Measurements from ENCODE around the gene HEPN1. TPM values are rescaled to one million over a fixed set of nuclear protein-coding genes. Genes with fewer than 3 reads are reported as not detected.

HEPN1 gene
- total and polyA plus RNA-seq, 5 experiments from 2014 or later, result not detected

DNA sequence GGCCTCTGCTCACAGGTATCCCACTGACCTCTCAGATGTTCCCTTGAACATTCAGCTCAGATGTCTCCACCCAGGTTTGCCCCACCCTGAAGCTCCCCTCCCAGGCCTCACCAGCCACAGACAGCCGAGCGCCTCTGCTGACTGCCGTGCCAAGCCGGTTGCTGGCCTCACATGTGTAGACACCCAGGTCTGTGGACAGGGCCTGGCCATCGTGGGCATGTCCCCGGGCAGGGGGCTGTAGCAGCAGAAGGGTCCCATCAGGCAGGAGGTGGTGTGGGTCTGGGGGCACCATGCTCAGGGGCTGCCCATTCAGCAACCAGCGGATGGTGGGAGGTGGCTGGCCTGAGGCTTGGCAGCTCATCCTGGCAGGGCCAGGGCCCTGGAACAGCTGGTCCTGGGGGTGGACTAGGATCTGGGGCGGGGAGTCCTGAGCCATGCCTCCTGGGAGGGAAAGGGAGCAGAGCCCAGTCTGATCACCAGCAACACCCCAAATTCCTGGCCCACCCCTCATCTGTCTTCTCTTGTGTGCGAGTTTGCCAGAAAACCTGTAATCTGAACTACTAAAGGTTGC lies 22.1 kb upstream of the HEPN1 start:
- no peak for DNase-seq
- POLR2A ChIA-PET, result no interaction called here
- Mint-ChIP-seq H3K4me1 (peaks cover 7 to 17% (median 10%) of the 10 kb centered on the region in 4 donors), H3K9me3 (no peaks in the 10 kb centered on the region), H3K27me3 (peaks cover 8 to 20% (median 11%) of the 10 kb centered on the region in 5 donors), H3K36me3 (no peaks in the 10 kb centered on the region), H3K27ac (no peak overlapping the region), H3K4me3 (no peak overlapping the region)
- no peak for ATAC-seq

DNA sequence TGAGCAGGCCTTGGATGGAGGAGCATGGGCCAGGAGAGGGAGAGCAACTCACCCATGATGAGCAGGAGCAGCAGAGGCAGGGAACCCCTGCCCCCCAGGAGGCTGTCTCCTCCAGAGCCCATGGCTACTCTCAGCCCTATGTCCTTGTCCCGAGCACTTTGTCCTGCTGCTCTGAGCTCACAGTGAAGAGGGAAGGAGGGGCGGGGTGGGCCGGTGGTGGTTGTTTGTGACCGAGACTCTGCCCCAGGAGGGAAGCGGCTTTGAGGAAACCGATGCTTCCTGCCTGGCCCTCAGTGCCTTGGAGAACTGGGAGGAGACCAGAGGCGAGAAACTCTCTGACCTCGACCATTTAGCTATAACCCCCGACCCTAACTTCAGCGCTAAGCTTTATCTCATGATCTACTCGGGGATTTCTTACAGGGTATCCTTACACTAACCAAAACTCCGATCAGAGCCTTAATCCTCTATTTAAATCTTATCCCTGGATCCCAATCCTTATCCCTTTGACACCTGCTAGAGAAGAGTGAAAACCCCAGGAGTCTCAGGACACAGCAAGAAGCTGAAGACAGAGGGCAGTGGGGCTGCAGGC lies 21.3 kb upstream of the HEPN1 start, which contains the start of gene ROBO4:
Gene ROBO4, minus strand, starts transcription at position 192 of the 589 bp plus-strand sequence. Its CDS starts 70 bp downstream, at position 122.
- DNase-seq (no peak), ATAC-seq (no peak)
- Mint-ChIP-seq H3K9me3 (no peaks in the 10 kb centered on the region), H3K27ac (peak within 1 kb of the TSS in 4 of 10 donors; percentile 10 to 87 (median 51)), H3K4me3 (no peak within 1 kb of the TSS), H3K27me3 (peaks cover 8 to 20% (median 11%) of the 10 kb centered on the region in 5 donors), H3K36me3 (no peaks in the 10 kb centered on the region), H3K4me1 (peaks cover 5 to 17% (median 10%) of the 10 kb centered on the region in 4 donors)
- POLR2A ChIA-PET, result no interaction called here

DNA sequence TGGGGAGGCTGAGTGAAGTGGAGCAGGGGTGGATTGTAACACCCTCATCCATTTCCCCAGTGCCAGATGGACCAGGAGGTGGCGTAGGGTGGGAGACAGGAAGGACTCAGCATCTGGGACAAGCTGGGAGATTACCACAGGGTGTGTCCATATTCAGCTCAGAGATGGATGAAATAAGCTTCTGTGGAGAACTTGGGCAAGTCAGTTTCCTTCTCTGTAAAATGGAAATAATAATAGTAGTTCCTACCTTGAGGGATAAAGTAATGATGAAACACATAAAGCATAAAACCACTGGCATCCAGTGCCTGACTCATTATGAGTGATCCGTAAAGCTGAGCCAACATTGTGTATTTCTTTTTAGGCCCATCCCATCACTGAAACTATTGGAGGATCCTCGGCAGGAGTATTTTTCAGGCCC lies 20.8 kb upstream of the HEPN1 start:
- no peak for ATAC-seq
- POLR2A ChIA-PET, result no interaction called here
- Mint-ChIP-seq H3K4me1 (peaks cover under 1 to 14% (median 9%) of the 10 kb centered on the region in 4 donors), H3K36me3 (no peaks in the 10 kb centered on the region), H3K4me3 (no peak overlapping the region), H3K27me3 (peaks cover 8 to 20% (median 11%) of the 10 kb centered on the region in 5 donors), H3K27ac (peak overlapping the region in 3 of 10 donors; percentile 1 to 87 (median 49)), H3K9me3 (no peaks in the 10 kb centered on the region)
- DNase-seq, result no peak

DNA sequence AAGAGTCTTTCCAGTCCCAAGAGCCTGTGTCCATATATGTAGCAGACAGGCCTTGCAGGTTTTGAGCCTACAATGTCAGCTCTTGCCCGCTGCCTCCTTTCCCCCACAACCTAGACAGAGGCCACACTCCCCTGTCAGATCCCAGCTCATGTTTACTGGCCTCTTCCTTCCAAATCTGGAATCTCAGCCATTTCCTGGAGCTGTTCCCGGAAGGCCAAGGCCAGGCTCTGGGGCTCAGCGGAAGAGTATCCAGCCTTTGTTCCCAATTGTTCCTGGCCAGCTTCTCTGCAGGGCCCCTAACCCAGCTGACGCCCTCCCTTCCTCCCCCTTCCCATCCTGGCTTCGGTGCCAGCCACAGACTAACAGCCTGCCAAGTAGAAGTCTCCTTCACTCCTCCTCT lies 20.3 kb upstream of the HEPN1 start:
- POLR2A ChIA-PET, result no interaction called here
- ATAC-seq, result no peak
- no peak for DNase-seq
- Mint-ChIP-seq H3K4me1 (peaks cover 0 to 13% (median 8%) of the 10 kb centered on the region in 4 donors), H3K9me3 (no peaks in the 10 kb centered on the region), H3K27me3 (peaks cover 8 to 20% (median 11%) of the 10 kb centered on the region in 5 donors), H3K36me3 (no peaks in the 10 kb centered on the region), H3K4me3 (no peak overlapping the region), H3K27ac (peak overlapping the region in 2 of 10 donors; percentile 1 to 43)

DNA sequence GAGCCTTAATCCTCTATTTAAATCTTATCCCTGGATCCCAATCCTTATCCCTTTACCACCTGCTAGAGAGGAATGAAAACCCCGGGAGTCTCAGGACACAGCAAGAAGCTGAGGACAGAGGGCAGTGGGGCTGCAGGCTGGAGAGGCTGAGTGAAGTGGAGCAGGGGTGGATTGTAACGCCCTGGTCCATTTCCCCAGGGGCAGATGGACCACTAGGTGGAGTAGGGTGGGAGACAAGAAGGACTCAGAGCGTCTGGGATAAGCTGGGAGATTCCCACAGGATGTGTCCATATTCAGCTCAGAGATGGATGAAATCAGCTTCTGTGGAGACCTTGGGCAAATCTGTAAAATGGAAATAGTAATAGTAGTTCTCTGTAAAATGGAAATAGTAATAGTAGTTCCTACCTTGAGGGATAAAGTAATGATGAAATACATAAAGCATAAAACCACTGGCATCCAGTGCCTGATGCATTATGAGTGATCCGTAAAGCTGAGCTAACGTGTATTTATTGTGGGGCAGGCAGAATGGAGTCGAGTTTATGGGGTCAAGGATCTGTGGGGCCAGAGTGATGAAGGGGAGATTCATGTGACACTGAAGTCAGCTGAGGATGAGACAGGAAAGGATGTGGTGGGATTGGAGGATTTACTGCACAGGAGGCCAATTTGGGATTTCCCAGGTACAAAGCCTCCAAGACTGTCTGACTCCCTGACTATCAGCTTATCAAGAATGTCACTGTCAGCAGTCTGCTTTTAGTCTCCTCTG lies 19.5 kb upstream of the HEPN1 start:
- Mint-ChIP-seq H3K27ac (peak overlapping the region in 1 of 10 donors; percentile 26), H3K9me3 (no peaks in the 10 kb centered on the region), H3K36me3 (no peaks in the 10 kb centered on the region), H3K27me3 (peaks cover 8 to 23% (median 11%) of the 10 kb centered on the region in 5 donors), H3K4me3 (no peak overlapping the region), H3K4me1 (peaks cover 0 to 13% (median 8%) of the 10 kb centered on the region in 4 donors)
- no peak for ATAC-seq
- POLR2A ChIA-PET, result no interaction called here
- DNase-seq, result no peak

DNA sequence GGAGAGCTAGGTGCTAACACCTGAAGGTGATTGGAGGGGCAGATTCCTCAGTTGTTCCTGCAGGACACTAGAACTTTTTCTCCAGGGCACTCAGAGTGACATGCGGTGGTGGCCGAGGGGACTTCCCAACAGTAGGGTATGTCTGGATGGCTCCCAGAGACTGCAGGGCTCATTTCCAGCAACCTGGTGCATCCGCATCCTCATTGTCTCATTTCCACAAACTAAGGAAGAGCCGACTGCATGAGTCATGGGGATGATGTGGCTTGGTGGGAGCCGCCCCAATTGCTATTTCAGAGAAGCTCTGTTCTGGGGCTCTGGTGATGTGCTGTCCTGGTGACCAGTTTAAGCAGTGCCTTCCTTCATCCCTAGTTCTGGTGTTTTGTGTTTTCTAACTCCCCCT lies 18.6 kb upstream of the HEPN1 start:
- H3K27me3 Mint-ChIP-seq, result peaks cover 10 to 30% (median 11%) of the 10 kb centered on the region in 5 donors
- H3K36me3 Mint-ChIP-seq, result no peaks in the 10 kb centered on the region
- no peaks in the 10 kb centered on the region for H3K9me3 Mint-ChIP-seq
- ATAC-seq, result no peak
- peaks cover 0 to 10% (median 8%) of the 10 kb centered on the region in 4 donors for H3K4me1 Mint-ChIP-seq
- DNase-seq, result no peak
- H3K4me3 Mint-ChIP-seq, result no peak overlapping the region
- no peak overlapping the region for H3K27ac Mint-ChIP-seq
- POLR2A ChIA-PET, result no interaction called here

DNA sequence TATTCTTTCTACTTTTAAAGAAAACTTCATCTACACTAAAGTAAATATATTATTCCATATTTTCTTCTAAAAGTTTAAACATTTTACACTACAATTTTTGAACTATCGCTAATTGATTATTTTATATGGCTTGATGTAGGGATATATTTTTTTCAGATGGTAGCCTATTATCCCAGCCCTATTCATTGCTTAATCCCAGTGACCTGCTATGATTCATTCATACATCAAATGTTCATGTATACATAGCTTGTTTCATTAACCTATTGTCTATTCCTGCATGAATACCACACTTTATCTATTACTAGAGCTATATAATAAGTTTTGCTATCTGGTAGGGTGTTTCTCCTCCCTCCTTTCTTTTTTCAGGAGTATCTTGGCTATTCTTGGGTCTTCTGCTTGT lies 16.4 kb upstream of the HEPN1 start:
- H3K9me3 Mint-ChIP-seq, result no peaks in the 10 kb centered on the region

DNA sequence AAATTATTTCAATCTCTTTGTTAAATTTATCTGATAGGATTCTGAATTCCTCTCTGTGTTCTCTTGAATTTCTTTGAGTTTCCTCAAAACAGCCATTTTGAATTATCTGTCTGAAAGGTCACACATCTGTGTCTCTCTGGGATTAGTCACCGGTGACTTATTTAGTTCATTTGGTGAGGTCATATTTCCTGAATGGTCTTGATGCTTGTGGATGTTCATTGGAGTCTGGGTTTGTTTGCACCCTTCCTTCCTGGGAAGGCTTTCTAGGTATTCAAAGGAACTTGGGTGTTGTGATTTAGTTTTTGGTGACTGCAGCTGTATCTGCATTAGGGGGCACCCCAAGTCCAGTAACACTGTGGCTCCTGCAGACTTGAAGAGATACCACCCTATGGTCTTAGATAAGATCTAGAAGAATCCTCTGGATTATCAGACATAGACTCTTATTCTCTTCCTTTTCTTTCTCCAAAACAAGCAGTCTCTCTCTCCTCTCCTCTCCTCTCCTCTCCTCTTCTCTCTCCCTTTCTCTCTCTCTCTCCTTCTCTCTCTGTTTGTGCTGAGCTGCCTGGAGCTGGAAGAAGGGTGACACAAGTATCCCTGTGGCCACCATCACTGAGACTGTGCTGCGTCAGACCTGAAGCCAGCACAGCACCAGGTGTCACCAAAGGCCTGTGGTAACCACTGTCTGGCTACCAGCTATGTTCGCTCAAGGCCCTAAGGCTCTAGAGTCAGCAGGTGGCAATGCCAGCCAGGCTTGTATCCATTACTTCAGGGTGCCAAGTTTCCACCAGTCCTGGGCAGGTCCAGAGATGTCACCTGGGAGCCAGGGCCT lies 3.3 kb upstream of the HEPN1 start:
- H3K27ac Mint-ChIP-seq, result peak overlapping the region in 1 of 10 donors; percentile 27
- POLR2A ChIA-PET, result interaction anchor here (0.9 to 1.4 kb wide), 2 partner anchors 38 to 196 kb away, joined by 6 to 7 read pairs; partner anchors contain the start of genes CCDC15 and TMEM218
- H3K9me3 Mint-ChIP-seq, result peaks cover 0 to 13% (median 7%) of the 10 kb centered on the region in 9 donors
- H3K4me1 Mint-ChIP-seq, result peaks cover 0 to 8% (median 4%) of the 10 kb centered on the region in 4 donors
- peaks cover 0 to 7% (median 6%) of the 10 kb centered on the region in 3 donors for H3K36me3 Mint-ChIP-seq
- DNase-seq (peak in 1 of 10 donors; percentile 24), ATAC-seq (peak in 1 of 2 donors; percentile 26)
- no peak overlapping the region for H3K4me3 Mint-ChIP-seq
- peaks cover 0 to 14% (median 0%) of the 10 kb centered on the region in 5 donors for H3K27me3 Mint-ChIP-seq

More for the DNA sequence above, 16.4 kb upstream of the HEPN1 start:
- Mint-ChIP-seq H3K4me3 (no peak overlapping the region), H3K36me3 (no peaks in the 10 kb centered on the region), H3K4me1 (peaks cover 0 to 5% (median 4%) of the 10 kb centered on the region in 4 donors), H3K27ac (no peak overlapping the region), H3K27me3 (peaks cover 10 to 30% (median 17%) of the 10 kb centered on the region in 5 donors)
- DNase-seq (no peak), ATAC-seq (no peak)
- POLR2A ChIA-PET, result interaction anchor here (0.6 kb wide), 1 partner anchor 24 kb away, joined by 4 read pairs; no protein-coding TSS in a partner anchor

DNA sequence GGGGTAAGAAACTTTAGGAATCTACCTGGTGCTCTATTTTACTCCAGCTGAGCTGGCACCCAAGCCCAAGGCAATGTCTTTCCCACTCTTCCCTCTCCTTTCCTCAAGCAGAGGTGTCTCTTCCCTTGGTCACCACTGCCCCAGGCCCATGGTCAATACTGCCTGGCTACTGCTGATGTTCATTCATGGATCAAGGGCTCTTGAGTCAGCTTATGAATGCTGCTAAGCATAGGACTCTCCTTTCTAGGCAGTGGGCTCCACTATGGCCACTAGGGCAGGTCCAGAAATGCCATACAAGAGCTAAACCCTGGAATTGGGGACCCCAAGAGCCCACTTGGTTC lies 2.7 kb upstream of the HEPN1 start:
- H3K9me3 Mint-ChIP-seq, result peaks cover 0 to 13% (median 7%) of the 10 kb centered on the region in 9 donors
- DNase-seq (no peak), ATAC-seq (no peak)
- H3K4me3 Mint-ChIP-seq, result no peak overlapping the region
- POLR2A ChIA-PET, result interaction anchor here (0.9 to 1.4 kb wide), 2 partner anchors 37 to 195 kb away, joined by 6 to 7 read pairs; partner anchors contain the start of genes CCDC15 and TMEM218
- H3K27me3 Mint-ChIP-seq, result peaks cover 0 to 14% (median 0%) of the 10 kb centered on the region in 5 donors
- H3K4me1 Mint-ChIP-seq, result peaks cover 0 to 8% (median 5%) of the 10 kb centered on the region in 4 donors
- no peak overlapping the region for H3K27ac Mint-ChIP-seq
- peaks cover 0 to 7% (median 6%) of the 10 kb centered on the region in 3 donors for H3K36me3 Mint-ChIP-seq

DNA sequence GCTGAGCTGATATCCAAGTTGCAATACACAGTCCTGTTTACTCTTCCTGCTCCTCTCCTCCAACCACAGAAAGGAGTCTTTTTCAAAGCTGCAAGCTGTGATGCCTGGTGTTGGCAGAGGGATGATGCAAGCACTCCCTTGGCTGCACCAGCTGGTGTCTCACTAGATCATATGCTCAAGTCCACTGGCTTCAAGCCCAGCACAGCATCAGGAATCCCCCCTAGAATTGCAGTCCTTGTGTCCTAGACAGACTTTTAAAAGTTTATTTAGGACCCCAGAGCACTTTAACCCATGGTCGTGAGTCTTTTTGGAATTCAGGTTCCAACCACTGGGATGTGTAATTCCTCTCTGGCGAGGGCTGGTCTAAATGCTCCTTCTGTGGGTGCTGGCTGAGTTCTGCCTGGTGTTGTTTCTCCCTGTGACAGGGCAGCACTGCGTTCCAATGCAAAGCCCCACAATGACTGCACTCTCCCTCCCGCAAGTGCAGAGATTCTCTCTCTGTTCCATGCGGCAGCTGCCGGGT lies 1.9 kb upstream of the HEPN1 start:
- POLR2A ChIA-PET, result interaction anchor here (1.4 kb wide), 1 partner anchor 194 kb away, joined by 6 read pairs; the partner anchor contains the start of gene TMEM218
- peaks cover 0 to 6% (median 0%) of the 10 kb centered on the region in 9 donors for H3K9me3 Mint-ChIP-seq
- no peak for DNase-seq
- peaks cover 0 to 11% (median 0%) of the 10 kb centered on the region in 5 donors for H3K27me3 Mint-ChIP-seq
- peaks cover 0 to under 1% (median 0%) of the 10 kb centered on the region in 3 donors for H3K36me3 Mint-ChIP-seq
- no peak overlapping the region for H3K4me3 Mint-ChIP-seq
- no peak for ATAC-seq
- H3K27ac Mint-ChIP-seq, result peak overlapping the region in 2 of 10 donors; percentile 9 to 47
- peaks cover under 1 to 13% (median 10%) of the 10 kb centered on the region in 4 donors for H3K4me1 Mint-ChIP-seq

DNA sequence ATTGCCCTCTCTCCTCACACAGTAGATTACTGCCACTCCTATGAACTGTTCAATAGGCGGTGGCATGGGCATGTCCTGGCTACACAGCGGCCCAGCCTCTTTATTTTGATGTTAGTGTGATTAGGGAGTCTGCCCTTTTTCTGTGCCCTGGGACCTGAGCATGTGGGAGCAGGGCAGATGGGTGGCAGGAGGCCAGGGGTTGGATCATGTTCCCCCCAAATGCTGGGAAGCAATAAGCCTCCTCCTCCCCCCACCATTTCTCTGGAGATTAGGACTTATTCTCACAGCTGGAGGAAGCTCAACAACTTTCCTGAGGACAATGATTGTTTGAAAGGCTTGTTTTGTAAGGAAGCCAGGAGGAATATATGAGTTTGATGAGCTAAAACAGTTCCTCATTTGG lies 848 bp downstream of the HEPN1 start:
- H3K9me3 Mint-ChIP-seq, result no peaks in the 10 kb centered on the region
- POLR2A ChIA-PET, result interaction anchor here (0.9 to 6.3 kb wide), 10 partner anchors 21 to 297 kb away, joined by 3 to 50 read pairs (median 5); partner anchors contain the start of genes CCDC15, MSANTD2 and TMEM218
- peaks cover 0 to 11% (median 0%) of the 10 kb centered on the region in 5 donors for H3K27me3 Mint-ChIP-seq

More for the DNA sequence above, 848 bp downstream of the HEPN1 start:
- no peak for DNase-seq
- Mint-ChIP-seq H3K27ac (peak overlapping the region in 3 of 10 donors; percentile 11 to 33 (median 20)), H3K4me1 (peaks cover 23 to 37% (median 30%) of the 10 kb centered on the region in 4 donors), H3K36me3 (no peaks in the 10 kb centered on the region), H3K4me3 (peak overlapping the region in 8 of 10 donors; percentile 2 to 83 (median 31))
- no peak for ATAC-seq

Measured in naive thymus-derived CD8-positive, alpha-beta T cell (primary cell).